A673 (cell line): ENCODE results near the gene STARD10. TPM values are rescaled to one million over a fixed set of nuclear protein-coding genes. Genes with fewer than 3 reads are reported as not detected.

Experiments used
- BruUV-seq: library from RNA; stranded (reverse); fragments of 400-500 nt; replicated peaks from 2 replicates; lab custom pipeline; 2021; lab: Mats Ljungman, UMichigan
- CTCF ChIA-PET: fragments of 300-600 bp; sonication (Branson Sonifier 250); formaldehyde crosslinking; loops from one replicate; lab custom pipeline; 2022; ENCODE audit warnings: antibody characterized with exemption; lab: Charles Lee
- POLR2A ChIA-PET: fragments of 300-600 bp; sonication (Branson Sonifier 250); formaldehyde crosslinking; loops from one replicate; lab custom pipeline; 2022; ENCODE audit warnings: antibody characterized with exemption; ENCODE audit not compliant: low non-redundant PET; lab: Charles Lee
- DNase-seq: peaks from one replicate; pipeline ENCODE4 v3.0.0-alpha.2; 2015; ENCODE audit warnings: low spot score
- H3K27ac ChIP-seq: fragments of 200-600 bp; sonication (generic); 2 replicates; pipeline ENCODE4 v1.5.1; 2016; ENCODE audit warnings: mixed run types, low read depth, mild to moderate bottlenecking, mixed read lengths, antibody characterized with exemption, low read length; ENCODE audit not compliant: poor library complexity, severe bottlenecking
- H3K27me3 ChIP-seq: fragments of 200-600 bp; sonication (generic); replicated peaks from 2 replicates; pipeline ENCODE4 v1.6.1; 2017; ENCODE audit warnings: mixed run types, low read depth, mild to moderate bottlenecking, mixed read lengths, antibody characterized with exemption, low read length; ENCODE audit not compliant: insufficient read depth, poor library complexity
- H3K36me3 ChIP-seq: fragments of 200-600 bp; sonication (generic); 2 replicates; pipeline ENCODE4 v1.6.1; 2016; ENCODE audit warnings: mixed run types, mild to moderate bottlenecking, mixed read lengths, antibody characterized with exemption, low read length; ENCODE audit not compliant: insufficient read depth, poor library complexity, severe bottlenecking
- H3K4me1 ChIP-seq: fragments of 200-600 bp; sonication (generic); 2 replicates; pipeline ENCODE4 v1.6.1; 2017; ENCODE audit warnings: mixed run types, mild to moderate bottlenecking, mixed read lengths, antibody characterized with exemption, low read length; ENCODE audit not compliant: insufficient read depth, poor library complexity, severe bottlenecking
- H3K4me3 ChIP-seq: fragments of 200-600 bp; sonication (generic); 2 replicates; pipeline ENCODE4 v1.5.1; 2016; ENCODE audit warnings: low read depth, mixed run types, mild to moderate bottlenecking, mixed read lengths, low read length; ENCODE audit not compliant: poor library complexity, severe bottlenecking
- H3K9me3 ChIP-seq: fragments of 200-600 bp; sonication (generic); 2 replicates; pipeline ENCODE4 v1.6.1; 2016; ENCODE audit warnings: mixed run types, low read depth, mild to moderate bottlenecking, mixed read lengths, antibody characterized with exemption, low read length; ENCODE audit not compliant: poor library complexity, severe bottlenecking
- EZH2 ChIP-seq: fragments of 200-600 bp; sonication (generic); IDR thresholded peaks from 2 replicates; pipeline ENCODE4 v1.6.1; 2017; ENCODE audit warnings: borderline replicate concordance, low read depth, mild to moderate bottlenecking, mixed read lengths, antibody characterized with exemption, low read length; ENCODE audit not compliant: poor library complexity, severe bottlenecking
- intact Hi-C: fragments of 100-400 bp; cut with micrococcal nuclease; formaldehyde crosslinking; loops from one replicate; pipeline ENCODE4 v1.10.0; 2022; ENCODE audit not compliant: unreplicated experiment
- total RNA-seq: library from RNA; stranded (reverse); gene quantifications from 2 replicates; pipeline ENCODE4 v1.2.3, GENCODE V29; 2021
- TF ChIP-seq, protein P1 (sequence below): fragments of 300-800, 200-600 bp; sonication (generic); conservative IDR thresholded peaks from 2 replicates; pipeline ENCODE4 v1.5.1; 2017; ENCODE audit warnings: low read depth, mild to moderate bottlenecking, antibody characterized with exemption, low read length, moderate library complexity, mixed read lengths

STARD10 gene
- total RNA-seq, 1 experiment from 2014 or later: 16.9 TPM

DNA sequence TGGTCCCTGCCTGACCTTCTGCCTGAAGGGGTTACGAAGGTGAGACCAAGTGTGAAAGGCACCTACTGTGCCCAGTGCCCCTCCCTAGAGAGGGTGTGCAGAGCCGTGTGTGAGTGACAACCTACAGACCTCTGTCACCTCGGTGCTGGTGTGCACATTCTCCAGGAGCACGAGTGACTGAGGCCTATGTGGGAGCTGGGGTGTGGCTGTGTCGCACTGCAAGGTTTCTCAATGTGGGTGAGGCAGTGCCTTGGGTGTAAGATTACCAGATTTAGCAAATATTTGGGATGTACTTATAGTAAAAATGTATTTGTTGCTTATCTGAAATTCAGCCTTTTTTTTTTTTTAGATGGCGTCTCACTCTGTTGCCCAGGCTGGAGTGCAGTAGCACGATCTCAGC lies 5.6 kb downstream of the STARD10 start:
- CTCF ChIA-PET: interaction anchor here (0.7 kb wide), 1 partner anchor 21 kb away, joined by 5 read pairs; no protein-coding TSS in a partner anchor
- Histone ChIP-seq H3K27ac (no peak overlapping the region), H3K4me1 (peaks cover 5% of the 10 kb centered on the region), H3K36me3 (no peaks in the 10 kb centered on the region), H3K4me3 (no peak overlapping the region), H3K9me3 (no peaks in the 10 kb centered on the region), H3K27me3 (no peaks in the 10 kb centered on the region)
- intact Hi-C loops: no loop called here
- POLR2A ChIA-PET: no interaction called here
- TF ChIP-seq EZH2: no peak
- TF ChIP-seq, protein P1, sequence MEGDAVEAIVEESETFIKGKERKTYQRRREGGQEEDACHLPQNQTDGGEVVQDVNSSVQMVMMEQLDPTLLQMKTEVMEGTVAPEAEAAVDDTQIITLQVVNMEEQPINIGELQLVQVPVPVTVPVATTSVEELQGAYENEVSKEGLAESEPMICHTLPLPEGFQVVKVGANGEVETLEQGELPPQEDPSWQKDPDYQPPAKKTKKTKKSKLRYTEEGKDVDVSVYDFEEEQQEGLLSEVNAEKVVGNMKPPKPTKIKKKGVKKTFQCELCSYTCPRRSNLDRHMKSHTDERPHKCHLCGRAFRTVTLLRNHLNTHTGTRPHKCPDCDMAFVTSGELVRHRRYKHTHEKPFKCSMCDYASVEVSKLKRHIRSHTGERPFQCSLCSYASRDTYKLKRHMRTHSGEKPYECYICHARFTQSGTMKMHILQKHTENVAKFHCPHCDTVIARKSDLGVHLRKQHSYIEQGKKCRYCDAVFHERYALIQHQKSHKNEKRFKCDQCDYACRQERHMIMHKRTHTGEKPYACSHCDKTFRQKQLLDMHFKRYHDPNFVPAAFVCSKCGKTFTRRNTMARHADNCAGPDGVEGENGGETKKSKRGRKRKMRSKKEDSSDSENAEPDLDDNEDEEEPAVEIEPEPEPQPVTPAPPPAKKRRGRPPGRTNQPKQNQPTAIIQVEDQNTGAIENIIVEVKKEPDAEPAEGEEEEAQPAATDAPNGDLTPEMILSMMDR: no peak
- BruUV-seq: no TSS peak
- no peak for DNase-seq

DNA sequence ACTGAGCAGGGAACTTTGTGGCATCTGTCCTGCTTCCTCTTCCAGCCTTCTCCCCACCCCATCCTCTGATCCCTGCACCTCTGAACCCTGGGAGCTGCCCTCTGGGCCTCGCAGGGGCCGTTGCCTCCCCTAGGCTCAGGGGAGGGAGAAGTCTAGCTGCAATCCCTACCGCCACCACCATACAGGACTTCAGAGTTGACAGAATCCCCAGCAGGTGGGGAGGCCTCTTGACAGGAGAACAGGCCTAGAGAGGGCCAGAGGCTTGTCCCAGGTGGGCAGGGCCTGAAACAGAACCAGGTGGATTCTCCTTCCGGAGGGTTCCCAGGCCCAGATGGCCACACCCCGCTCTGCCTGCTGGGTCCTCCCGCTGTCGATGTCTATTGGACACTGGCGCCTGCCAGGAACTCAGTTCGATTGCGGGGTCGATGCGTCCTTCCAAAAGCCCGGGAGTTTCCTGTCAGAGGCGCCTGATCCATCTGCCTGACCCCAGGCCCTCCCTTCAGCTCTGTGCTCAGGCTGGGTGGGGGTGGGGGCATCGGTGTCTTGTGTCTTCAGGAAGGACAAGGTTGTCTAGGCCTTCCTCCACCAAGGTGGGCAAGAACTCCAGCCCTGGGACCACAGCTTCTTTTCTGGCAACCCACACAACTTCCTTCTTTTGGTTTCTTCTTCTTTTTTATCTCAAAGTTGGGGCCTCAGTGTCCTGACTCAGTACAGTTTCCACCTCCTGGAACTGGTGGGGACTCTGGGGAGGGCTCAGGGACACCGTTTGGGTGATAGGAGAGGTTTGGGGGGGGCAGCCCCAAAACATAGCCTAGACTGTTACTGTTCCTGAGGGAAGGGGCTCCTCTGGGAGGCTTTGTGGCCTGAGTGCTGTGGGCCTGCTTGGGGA lies 6.4 kb downstream of the STARD10 start:
- H3K4me1 ChIP-seq: no peaks in the 10 kb centered on the region
- no peak overlapping the region for H3K4me3 ChIP-seq
- BruUV-seq: no TSS peak
- no peak for TF ChIP-seq EZH2
- TF ChIP-seq, protein P1: no peak
- POLR2A ChIA-PET: no interaction called here
- no peaks in the 10 kb centered on the region for H3K36me3 ChIP-seq
- no peaks in the 10 kb centered on the region for H3K9me3 ChIP-seq
- intact Hi-C loops: no loop called here
- no peaks in the 10 kb centered on the region for H3K27me3 ChIP-seq
- no peak for DNase-seq
- no peak overlapping the region for H3K27ac ChIP-seq
- CTCF ChIA-PET: no interaction called here

DNA sequence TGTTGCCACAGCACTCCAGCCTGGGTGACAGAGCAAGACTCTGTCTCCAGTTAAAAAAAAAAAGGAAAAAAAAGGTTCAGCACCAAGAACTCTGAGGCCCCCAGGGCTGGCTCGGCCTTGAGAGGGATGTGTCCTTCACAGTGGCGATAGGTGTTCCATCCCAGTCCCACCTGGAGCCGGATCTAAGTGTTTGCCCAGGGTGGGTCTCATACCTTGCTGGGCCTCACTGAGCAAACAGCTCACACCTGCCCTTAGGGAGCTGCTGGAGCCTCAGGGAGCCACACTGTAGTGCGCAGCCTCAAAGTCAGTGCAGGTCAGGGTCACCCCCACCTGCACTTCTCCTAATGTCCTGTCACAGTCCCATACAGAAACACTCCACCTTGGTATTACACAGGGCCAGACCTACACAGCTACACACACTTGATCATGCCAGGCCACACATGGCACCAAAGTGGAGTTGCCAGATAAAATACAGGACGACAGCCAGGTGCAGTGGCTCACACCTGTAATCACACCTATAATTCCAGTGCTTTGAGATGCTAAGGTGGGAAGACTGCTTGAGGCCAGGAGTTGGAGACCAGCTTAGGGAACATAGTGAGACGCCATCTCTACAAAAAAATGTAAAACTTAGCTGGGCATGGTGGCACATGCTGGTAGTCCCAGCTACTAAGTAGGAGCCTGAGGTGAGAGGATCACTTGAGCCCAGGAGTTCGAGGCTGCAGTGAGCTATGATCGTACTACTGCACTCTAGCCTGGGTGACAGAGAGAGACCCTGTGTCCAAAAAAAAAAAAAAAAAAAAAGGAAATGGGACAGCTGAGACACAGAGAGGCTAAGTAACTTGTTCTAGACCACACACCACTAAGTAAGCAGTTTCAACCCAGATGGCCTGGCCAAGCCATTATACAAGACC lies 7.3 kb downstream of the STARD10 start:
- intact Hi-C loops: no loop called here
- H3K4me1 ChIP-seq: peaks cover 6% of the 10 kb centered on the region
- no peak overlapping the region for H3K4me3 ChIP-seq
- no peaks in the 10 kb centered on the region for H3K9me3 ChIP-seq
- no TSS peak for BruUV-seq
- TF ChIP-seq, protein P1: no peak
- no peak for TF ChIP-seq EZH2
- POLR2A ChIA-PET: interaction anchor here (0.8 kb wide), 1 partner anchor 46 kb away, joined by 9 read pairs; no protein-coding TSS in a partner anchor
- H3K36me3 ChIP-seq: no peaks in the 10 kb centered on the region
- no peak overlapping the region for H3K27ac ChIP-seq
- CTCF ChIA-PET: interaction anchor here (0.7 kb wide), 1 partner anchor 445 kb away, joined by 28 read pairs; no protein-coding TSS in a partner anchor
- DNase-seq: no peak
- no peaks in the 10 kb centered on the region for H3K27me3 ChIP-seq
